ENCODE data around the gene KLK12. TPM values are rescaled to one million over a fixed set of nuclear protein-coding genes. Genes with fewer than 3 reads are reported as not detected.

Gene KLK12
- total RNA-seq, 2 donors from 2014 or later, result not detected

- no peaks in the 10 kb centered on the region for H3K36me3 ChIP-seq
Observed at GRCh38 chr19:50980208-50980607, 54.6 kb downstream of the KLK12 start.

GRCh38 chr19:50979758-50980157, 55.0 kb downstream of the KLK12 start:
- Histone ChIP-seq H3K4me1 (ENCODE audit: control insufficient read depth in 1 of 2, low read depth in 2 of 2) (no peaks in the 10 kb centered on the region), H3K27me3 (replicated peaks; ENCODE audit: insufficient read depth) (no peaks in the 10 kb centered on the region), H3K27ac (no peak overlapping the region), H3K9me3 (no peaks in the 10 kb centered on the region), H3K36me3 (no peaks in the 10 kb centered on the region), H3K4me3 (no peak overlapping the region)
- no peak for DNase-seq (ENCODE audit: low spot score)
- no peak for ATAC-seq (ENCODE audit: insufficient number of reproducible peaks, low FRiP score, low read depth)
- TF ChIP-seq CTCF (IDR thresholded peaks at IDR 0.05), result no peak

More at GRCh38 chr19:50980208-50980607, 54.6 kb downstream of the KLK12 start:
- no peak for ATAC-seq (ENCODE audit: insufficient number of reproducible peaks, low FRiP score, low read depth)
- H3K9me3 ChIP-seq, result no peaks in the 10 kb centered on the region
- H3K4me3 ChIP-seq, result no peak overlapping the region
- no peaks in the 10 kb centered on the region for H3K27me3 ChIP-seq (replicated peaks; ENCODE audit: insufficient read depth)
- no peak for TF ChIP-seq CTCF (IDR thresholded peaks at IDR 0.05)
- no peak for DNase-seq (ENCODE audit: low spot score)
- no peak overlapping the region for H3K27ac ChIP-seq
- no peaks in the 10 kb centered on the region for H3K4me1 ChIP-seq (ENCODE audit: control insufficient read depth in 1 of 2, low read depth in 2 of 2)

Other genes starting within 250 kb of the KLK12 start
- not detected for gene ACP4, start 244.6 kb downstream of the KLK12 start, total RNA-seq
- not detected for gene KLK1, start 211.2 kb downstream of the KLK12 start, total RNA-seq
- not detected for gene KLK15, start 201.4 kb downstream of the KLK12 start, total RNA-seq
- gene KLK3, start 180.1 kb downstream of the KLK12 start, total RNA-seq, result not detected
- gene KLK2, start 161.6 kb downstream of the KLK12 start, total RNA-seq, result not detected
- gene KLK4, start 123.6 kb downstream of the KLK12 start, total RNA-seq, result not detected
- gene KLK5, start 82.0 kb downstream of the KLK12 start, total RNA-seq, result not detected
- gene KLK6, start 65.4 kb downstream of the KLK12 start, total RNA-seq, result not detected
- gene KLK7, start 51.1 kb downstream of the KLK12 start, total RNA-seq, result not detected
- not detected for gene KLK8, start 33.4 kb downstream of the KLK12 start, total RNA-seq
- not detected for gene KLK10, start 15.3 kb downstream of the KLK12 start, total RNA-seq
- under 1 TPM in 1 of 2 donors, not detected in 1; 0.85 TPM for gene KLK11, start 8.4 kb downstream of the KLK12 start, total RNA-seq
- gene KLK13, start 30.1 kb upstream of the KLK12 start, total RNA-seq, result not detected
- gene KLK14, start 47.9 kb upstream of the KLK12 start, total RNA-seq, result not detected
- 10 to 100 TPM in 1 of 2 donors, 1 to 10 TPM in 1; 4.9 to 12.5 TPM for gene CTU1, start 73.4 kb upstream of the KLK12 start, total RNA-seq
- gene SIGLEC9, start 89.9 kb upstream of the KLK12 start, total RNA-seq, result 10 to 100 TPM; 13.1 to 15.2 TPM
- 1 to 10 TPM; 2.4 to 5.9 TPM for gene SIGLEC7, start 107.3 kb upstream of the KLK12 start, total RNA-seq
- 10 to 100 TPM in 1 of 2 donors, 1 to 10 TPM in 1; 8.1 to 11.7 TPM for gene CD33, start 190.1 kb upstream of the KLK12 start, total RNA-seq
- gene SIGLECL1, start 216.1 kb upstream of the KLK12 start, total RNA-seq, result not detected